CD1c-positive myeloid dendritic cell (primary cell): Measurements from ENCODE around the gene ALDH16A1.

Experiments
- DNase-seq: peaks from one replicate; pipeline ENCODE4 v3.0.0-alpha.2; 2016; ENCODE audit errors: extremely low spot score

Gene ALDH16A1

GRCh38 chr19:49512970-49513745 lies 60.1 kb downstream of the ALDH16A1 start:
- DNase-seq: no peak

- no peak for DNase-seq
Measured at GRCh38 chr19:49513746-49514118, 60.7 kb downstream of the ALDH16A1 start.

- DNase-seq: no peak
Measured at GRCh38 chr19:49514151-49514550, 61.1 kb downstream of the ALDH16A1 start.

- DNase-seq: peak; percentile 95
Measured at GRCh38 chr19:49515767-49516166, 62.7 kb downstream of the ALDH16A1 start.

- DNase-seq: no peak
Measured at GRCh38 chr19:49518033-49518432, 65.0 kb downstream of the ALDH16A1 start.
